K562 (cell line): ENCODE measurements around the gene USP24. TPM values are rescaled to one million over a fixed set of nuclear protein-coding genes. Genes with fewer than 3 reads are reported as not detected.
A peak's percentile ranks its signal among the peaks of the same experiment; 100 is the strongest.

Experiments
- ARID1B ChIP-seq: fragments of 450-650 bp; IDR thresholded peaks from 2 replicates; pipeline ENCODE4 v1.6.1; 2016; ENCODE audit warnings: antibody characterized with exemption, mild to moderate bottlenecking, inconsistent platforms
- ATF7 ChIP-seq: fragments of 450-650 bp; IDR thresholded peaks from 2 replicates; pipeline ENCODE4 v1.7.1; 2014; ENCODE audit warnings: mild to moderate bottlenecking, moderate library complexity
- CCAR2 ChIP-seq: fragments of 200-400 bp; formaldehyde crosslinking; IDR thresholded peaks from 2 replicates; pipeline ENCODE4 v1.6.1; 2017; ENCODE audit warnings: mild to moderate bottlenecking, low read depth, low read length
- DPF2 ChIP-seq: fragments of 450-650 bp; IDR thresholded peaks from 2 replicates; pipeline ENCODE4 v1.6.1; 2016
- EP400 ChIP-seq: fragments of 450-650 bp; IDR thresholded peaks from 2 replicates; pipeline ENCODE4 v1.6.1; 2017; ENCODE audit warnings: antibody characterized with exemption, mild to moderate bottlenecking, moderate library complexity
- FOXO4 ChIP-seq: fragments of 450-650 bp; formaldehyde crosslinking; IDR thresholded peaks from 2 replicates; pipeline ENCODE4 v1.4.0; 2020; ENCODE audit warnings: mild to moderate bottlenecking, moderate library complexity
- GMEB1 ChIP-seq: fragments of 250-450 bp; sonication (Bioruptor Pico); IDR thresholded peaks from 2 replicates; pipeline ENCODE4 v1.4.0; 2020; ENCODE audit warnings: mild to moderate bottlenecking
- MAFG ChIP-seq: fragments of 450-650 bp; conservative IDR thresholded peaks from 2 replicates; pipeline ENCODE4 v1.6.1; 2016; ENCODE audit warnings: missing genetic modification characterization, missing compliant biosample characterization
- MAFK ChIP-seq: IDR thresholded peaks from 2 replicates; pipeline ENCODE4 v1.6.1; 2011; ENCODE audit warnings: low read length, improper control_type of control experiment
- NFE2 ChIP-seq: IDR thresholded peaks from 2 replicates; pipeline ENCODE4 v1.6.1; 2014; ENCODE audit warnings: antibody characterized with exemption, low read depth
- POLR2AphosphoS2 ChIP-seq: IDR thresholded peaks from 2 replicates; pipeline ENCODE4 v1.6.1; 2012; ENCODE audit warnings: low read length, improper control_type of control experiment
- SMAD4 ChIP-seq: fragments of 250-450 bp; sonication (Bioruptor Pico); conservative IDR thresholded peaks from 2 replicates; pipeline ENCODE4 v1.8.0; 2021; ENCODE audit warnings: inconsistent platforms, mild to moderate bottlenecking, moderate library complexity
- ZBTB40 ChIP-seq, 2 experiments: fragments of 450-650 bp in 1 of 2; sonication (generic) in 1 of 2; formaldehyde crosslinking in 1 of 2; IDR thresholded peaks; 2 replicates each; pipeline versions ENCODE4 v1.7.1 to v1.9.0; 2016 to 2022; ENCODE audit warnings: inconsistent platforms in 1 of 2, mild to moderate bottlenecking in 1 of 2, missing genetic modification reagents in 1 of 2
- ZNF232 ChIP-seq: sonication (generic); formaldehyde crosslinking; IDR thresholded peaks from 2 replicates; pipeline ENCODE4 v1.8.0; 2022; ENCODE audit warnings: mild to moderate bottlenecking, missing genetic modification reagents
- ZNF282 ChIP-seq: sonication (generic); formaldehyde crosslinking; IDR thresholded peaks from 2 replicates; pipeline ENCODE4 v1.8.1; 2023; ENCODE audit warnings: missing genetic modification reagents
- ZNF584 ChIP-seq: fragments of 200-800 bp; sonication (Bioruptor generic); IDR thresholded peaks from 2 replicates; pipeline ENCODE4 v1.6.1; 2016; ENCODE audit warnings: low read depth, mild to moderate bottlenecking, missing genetic modification characterization, missing compliant biosample characterization
- polyA plus RNA-seq, 8 experiments: library from polyadenylated mRNA; depleted of rRNA in 4 of 8; stranded (reverse) in 5 of 8; unstranded in 3 of 8; fragments of >200 nt; fragmentation: Nextera tagmentation in 2 of 8; fragmentation: Illumina TruSeq in 1 of 8; extraction: Ambion mirVana in 2 of 8; extraction: Trizol in 1 of 8; gene quantifications; 2 replicates each; pipeline versions ENCODE4 v1.2.1 to v1.2.3, GENCODE V29; 2011 to 2014; ENCODE audit warnings: inconsistent platforms in 1 of 8, missing spikeins in 1 of 8
- total RNA-seq, 7 experiments: library from RNA; depleted of rRNA in 6 of 7; stranded (reverse); fragments of >200 nt in 6 of 7; fragmentation: Illumina TruSeq in 2 of 7; extraction: Trizol in 2 of 7; gene quantifications; 2 replicates each; pipeline versions ENCODE4 v1.2.1 to v1.2.3, GENCODE V29; 2011 to 2021; ENCODE audit warnings: low replicate concordance in 1 of 7

The USP24 gene
- total and polyA plus RNA-seq, 9 of the 15 experiments (the other 6 are each of a cell fraction or from before 2014, with no cell fraction given), result 7.7 to 62.6 (median 36.8) TPM

- TF ChIP-seq ZBTB40 (IDR thresholded peaks at IDR 0.05) (peak; percentile 59; the same call in 1 of the 2 replicates), ZBTB40 (CRISPR knock-in tag; IDR thresholded peaks at IDR 0.05) (no peak), MAFK (0 out of 2 replicates have a peak, but pooled peaks have one; percentile 7), FOXO4 (CRISPR knock-in tag) (no peak), DPF2 (peak; percentile 54), NFE2 (no peak), POLR2AphosphoS2 (no peak), ATF7 (peak; percentile 30; the same call in 1 of the 2 replicates), MAFG (no peak), ZNF282 (CRISPR knock-in tag) (no peak), ZNF232 (CRISPR knock-in tag) (no peak), CCAR2 (no peak), GMEB1 (CRISPR knock-in tag) (0 out of 2 replicates have a peak, but pooled peaks have one; percentile 4), SMAD4 (CRISPR knock-in tag) (no peak), EP400 (0 out of 2 replicates have a peak, but pooled peaks have one; percentile 31), ZNF584 (CRISPR knock-in tag) (no peak), ARID1B (0 out of 2 replicates have a peak, but pooled peaks have one; percentile 37)
Observed at GRCh38 chr1:55217226-55217986, 2.2 kb upstream of the USP24 start (continued).
